ENCODE results near the gene SLC2A6.

Gene SLC2A6

GRCh38 chr9:133483611-133484010 lies 4.7 kb upstream of the SLC2A6 start:
- ChIA-PET POLR2A (no interaction called here), CTCF (interaction anchor here (0.8 to 10.0 kb wide), 5 partner anchors 9 to 606 kb away, joined by 3 to 112 read pairs (median 3); partner anchors contain the start of gene AK8)
- TF ChIP-seq CTCF (IDR thresholded peaks at IDR 0.05; ENCODE audit: insufficient read depth, low read length, missing control alignments) = no peak
- H3K4me3 ChIP-seq (ENCODE audit: low read depth, low read length) = no peak overlapping the region
- no peak for DNase-seq (ENCODE audit: low read depth, low spot score)

DNA sequence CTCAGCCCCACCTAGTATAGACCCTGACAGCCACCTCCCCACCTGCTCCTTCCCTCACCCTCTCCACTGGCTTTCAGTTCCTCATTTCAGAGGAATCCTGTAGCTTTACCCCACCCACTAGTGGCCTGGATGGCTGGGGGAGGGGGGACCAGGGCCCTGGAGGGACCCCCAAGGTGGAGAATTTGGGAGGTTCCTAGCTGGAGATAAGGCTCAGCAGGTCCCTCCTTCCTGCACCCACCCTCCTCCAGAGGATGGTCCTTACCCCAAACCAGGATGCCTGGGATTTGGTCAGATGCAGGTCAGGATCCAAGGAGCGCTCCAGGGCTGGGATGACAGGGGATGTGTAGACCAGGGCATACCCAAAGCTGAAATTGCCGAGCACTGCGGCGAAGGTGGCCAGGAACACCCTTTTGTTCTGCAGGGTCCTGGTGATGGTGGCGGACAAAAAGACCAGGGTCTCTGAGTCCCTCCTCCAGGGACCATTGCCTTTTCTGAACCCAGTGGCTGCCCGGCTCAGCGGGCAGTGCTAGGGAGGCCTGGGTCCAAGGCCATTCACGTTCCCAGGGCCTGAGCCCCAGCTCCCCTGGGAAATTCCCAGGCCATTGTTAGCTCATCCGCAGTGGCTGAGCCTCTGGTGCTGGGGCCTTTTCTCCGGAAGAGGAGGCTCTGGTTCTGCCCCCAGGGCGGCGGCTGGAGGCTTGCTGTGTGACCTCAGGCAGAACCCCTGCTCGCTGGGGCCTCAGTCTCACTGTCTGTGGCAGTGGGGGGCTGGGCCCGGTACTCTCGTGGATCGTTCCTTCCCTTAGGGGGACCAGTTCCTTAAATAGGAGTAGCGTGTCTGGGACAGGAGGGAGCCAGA lies 678 bp downstream of the SLC2A6 start:
- no peak for DNase-seq (ENCODE audit: low read depth, low spot score)
- ChIA-PET POLR2A (interaction anchor here (1.7 to 2.1 kb wide), 3 partner anchors 10 to 130 kb away, joined by 4 to 8 read pairs (median 7); partner anchors contain the start of genes CACFD1, MED22 and RPL7A), CTCF (interaction anchor here (1.0 to 1.6 kb wide), 7 partner anchors 8 to 299 kb away, joined by 3 to 5 read pairs (median 4); no protein-coding TSS in a partner anchor)
- peak overlapping the region; percentile 66 for H3K4me3 ChIP-seq (ENCODE audit: low read depth, low read length)
- no peak for TF ChIP-seq CTCF (IDR thresholded peaks at IDR 0.05; ENCODE audit: insufficient read depth, low read length, missing control alignments)

DNA sequence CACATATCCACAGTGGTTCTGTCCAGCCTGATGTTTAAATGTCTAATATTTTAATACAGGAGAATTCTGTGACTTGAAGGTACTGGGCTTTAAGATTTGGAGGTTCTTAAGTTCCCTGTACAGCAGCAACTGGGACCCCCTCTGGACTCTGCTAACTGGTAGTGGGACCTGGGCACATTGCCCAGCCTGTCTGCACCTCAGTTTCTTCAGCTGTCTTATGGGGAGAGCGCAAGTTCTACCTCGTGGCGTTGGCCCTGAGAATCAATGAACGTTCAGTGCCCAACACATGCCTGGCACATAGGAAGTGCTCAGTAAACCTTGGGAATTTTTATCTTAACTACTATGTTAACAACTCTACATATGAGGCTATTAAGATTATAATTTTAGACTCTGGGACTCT lies 1.4 kb downstream of the SLC2A6 start:
- H3K4me3 ChIP-seq (ENCODE audit: low read depth, low read length) = no peak overlapping the region
- TF ChIP-seq CTCF (IDR thresholded peaks at IDR 0.05; ENCODE audit: insufficient read depth, low read length, missing control alignments) = no peak
- ChIA-PET CTCF (interaction anchor here (0.8 to 1.6 kb wide), 7 partner anchors 9 to 298 kb away, joined by 3 to 5 read pairs (median 4); no protein-coding TSS in a partner anchor), POLR2A (interaction anchor here (2.1 kb wide), 1 partner anchor 130 kb away, joined by 8 read pairs; the partner anchor contains the start of genes MED22 and RPL7A)
- DNase-seq (ENCODE audit: low read depth, low spot score) = no peak

GRCh38 chr9:133476941-133477340 lies 2.0 kb downstream of the SLC2A6 start:
- ChIA-PET CTCF (interaction anchor here (0.8 to 1.6 kb wide), 6 partner anchors 10 to 298 kb away, joined by 3 to 7 read pairs (median 4); no protein-coding TSS in a partner anchor), POLR2A (no interaction called here)
- no peak for TF ChIP-seq CTCF (IDR thresholded peaks at IDR 0.05; ENCODE audit: insufficient read depth, low read length, missing control alignments)
- DNase-seq (ENCODE audit: low read depth, low spot score) = no peak
- no peak overlapping the region for H3K4me3 ChIP-seq (ENCODE audit: low read depth, low read length)

GRCh38 chr9:133476036-133476931 lies 2.6 kb downstream of the SLC2A6 start:
- CTCF ChIA-PET = interaction anchor here (0.8 to 1.3 kb wide), 4 partner anchors 11 to 332 kb away, joined by 3 to 7 read pairs (median 3); no protein-coding TSS in a partner anchor
- POLR2A ChIA-PET = no interaction called here
- H3K4me3 ChIP-seq (ENCODE audit: low read depth, low read length) = no peak overlapping the region
- DNase-seq (ENCODE audit: low read depth, low spot score) = no peak
- no peak for TF ChIP-seq CTCF (IDR thresholded peaks at IDR 0.05; ENCODE audit: insufficient read depth, low read length, missing control alignments)
